Thyroid gland (tissue), 4 donors: ENCODE measurements around the gene ANKMY1. TPM values are rescaled to one million over a fixed set of nuclear protein-coding genes. Genes with fewer than 3 reads are reported as not detected.

ENCODE experiments used
- DNase-seq, 2 donors: peaks; one replicate each; pipeline ENCODE4 v3.0.0-alpha.2; 2019
- H3K27ac ChIP-seq, 3 donors: fragments of 200-600 bp; sonication (generic); 1 replicate in 2 of 3; 2 replicates in 1 of 3; pipeline ENCODE4 v1.5.1; 2016 to 2019; ENCODE audit warnings: mild to moderate bottlenecking in 1 of 3, moderate library complexity in 1 of 3
- H3K27me3 ChIP-seq: fragments of 200-600 bp; sonication (generic); one replicate; pipeline ENCODE4 v1.5.1; 2019
- H3K36me3 ChIP-seq, 2 donors: fragments of 200-600 bp; sonication (generic); one replicate each; pipeline ENCODE4 v1.5.1; 2016 to 2019
- H3K4me1 ChIP-seq, 2 donors: fragments of 200-600 bp; sonication (generic); one replicate each; pipeline ENCODE4 v1.5.1; 2017 to 2019
- H3K4me3 ChIP-seq, 3 donors: fragments of 200-600 bp; sonication (generic); replicated peaks in 1 of 3; 1 replicate in 2 of 3; 2 replicates in 1 of 3; pipeline ENCODE4 v1.5.1; 2016; ENCODE audit warnings: mild to moderate bottlenecking in 1 of 3
- H3K9me3 ChIP-seq: fragments of 200-600 bp; sonication (generic); one replicate; pipeline ENCODE4 v1.5.1; 2017
- CTCF ChIP-seq, 6 experiments: fragments of 200-600 bp in 3 of 6; fragments of 450-650 bp in 3 of 6; sonication (generic) in 3 of 6; IDR thresholded peaks; one replicate each; pipeline ENCODE4 v1.5.1; 2016 to 2019; ENCODE audit warnings: antibody characterized with exemption in 6 of 6, mild to moderate bottlenecking in 2 of 6, inconsistent platforms in 1 of 6, moderate library complexity in 1 of 6
- POLR2A ChIP-seq, 2 donors: fragments of 450-650 bp; IDR thresholded peaks; one replicate each; pipeline ENCODE4 v1.6.1; 2017; ENCODE audit warnings: antibody characterized with exemption in 2 of 2, mild to moderate bottlenecking in 2 of 2, moderate library complexity in 1 of 2
- WGBS, 2 donors: methylation state at CpG; one replicate each; pipeline ENCODE4 v1.1.5; 2017; 5-methylcytosine and 5-hydroxymethylcytosine counted together
- intact Hi-C: fragments of 100-400 bp; cut with DNase I; formaldehyde crosslinking; loops from one replicate; pipeline ENCODE4 v1.15.1; 2023
- total RNA-seq, 4 donors: library from RNA; depleted of rRNA; stranded (reverse); fragments of >200 nt; gene quantifications; one replicate each; pipeline ENCODE4 v1.2.3, GENCODE V29; 2016

Gene ANKMY1
- total RNA-seq, 4 donors from 2014 or later = 17.4 to 24.7 (median 21.0) TPM

- Histone ChIP-seq H3K36me3 (peaks cover 0 to 3% of the 10 kb centered on the region in 2 donors), H3K4me3 (no peak overlapping the region), H3K27me3 (no peaks in the 10 kb centered on the region), H3K9me3 (no peaks in the 10 kb centered on the region), H3K4me1 (peaks cover 0 to 10% of the 10 kb centered on the region in 2 donors), H3K27ac (no peak overlapping the region)
- 91 to 93% methylated on average over 9 to 10 of the region's 10 CpGs for WGBS, 2 donors
- intact Hi-C loops = no loop called here
- no peak for TF ChIP-seq POLR2A (IDR thresholded peaks at IDR 0.05)
- TF ChIP-seq CTCF (IDR thresholded peaks at IDR 0.05) = no peak
- peak in 1 of 2 donors; percentile 4 for DNase-seq
These were observed 46.1 kb upstream of the ANKMY1 start for GRCh38 chr2:240603846-240604245.

- 82 to 92% methylated on average over 8 to 21 of the region's 22 CpGs for WGBS, 2 donors
- peaks cover 0 to 9% of the 10 kb centered on the region in 2 donors for H3K36me3 ChIP-seq
- no peak overlapping the region for H3K4me3 ChIP-seq
- intact Hi-C loops = no loop called here
- no peak overlapping the region for H3K27ac ChIP-seq
- H3K27me3 ChIP-seq = no peaks in the 10 kb centered on the region
- no peaks in the 10 kb centered on the region for H3K9me3 ChIP-seq
- peak in 1 of 2 donors; percentile 0 for DNase-seq
- peaks cover 0 to 10% of the 10 kb centered on the region in 2 donors for H3K4me1 ChIP-seq
- TF ChIP-seq POLR2A (IDR thresholded peaks at IDR 0.05) (no peak), CTCF (IDR thresholded peaks at IDR 0.05) (no peak)
These were observed 45.5 kb upstream of the ANKMY1 start for GRCh38 chr2:240603081-240603835.

- H3K27ac ChIP-seq = no peak overlapping the region
- no peak for TF ChIP-seq POLR2A (IDR thresholded peaks at IDR 0.05)
- no peak for TF ChIP-seq CTCF (IDR thresholded peaks at IDR 0.05)
- no peaks in the 10 kb centered on the region for H3K27me3 ChIP-seq
- no peak overlapping the region for H3K4me3 ChIP-seq
- H3K36me3 ChIP-seq = peaks cover 0 to 13% of the 10 kb centered on the region in 2 donors
- no peaks in the 10 kb centered on the region for H3K9me3 ChIP-seq
- peak; percentile 0 to 1 for DNase-seq
- whole genome bisulfite sequencing, 2 donors = 90 to 92% methylated on average over 24 to 30 of the region's 32 CpGs
- peaks cover 0 to 10% of the 10 kb centered on the region in 2 donors for H3K4me1 ChIP-seq
- intact Hi-C loops = no loop called here
These were observed 44.7 kb upstream of the ANKMY1 start for GRCh38 chr2:240602266-240603050.

GRCh38 chr2:240601831-240602160 is 44.0 kb upstream of the ANKMY1 start:
- Histone ChIP-seq H3K36me3 (peaks cover 0 to 13% of the 10 kb centered on the region in 2 donors), H3K27ac (no peak overlapping the region), H3K4me3 (no peak overlapping the region), H3K27me3 (no peaks in the 10 kb centered on the region), H3K4me1 (peaks cover 0 to 10% of the 10 kb centered on the region in 2 donors), H3K9me3 (no peaks in the 10 kb centered on the region)
- peak; percentile 0 to 1 for DNase-seq
- 90 to 98% methylated on average over 7 to 11 of the region's 11 CpGs for WGBS, 2 donors
- intact Hi-C loops = no loop called here
- TF ChIP-seq POLR2A (IDR thresholded peaks at IDR 0.05) (no peak), CTCF (IDR thresholded peaks at IDR 0.05) (no peak)
